PC-3 (cell line): ENCODE measurements around the gene KRTAP4-2. TPM values are rescaled to one million over a fixed set of nuclear protein-coding genes. Genes with fewer than 3 reads are reported as not detected.

Experiments
- ATAC-seq: fragments of 200-7000 bp; cut with Tn5 transposase; 2 replicates; pipeline ENCODE4 v1.9.1; 2020; ENCODE audit warnings: mild to moderate bottlenecking, moderate library complexity
- BruUV-seq: library from RNA; stranded (reverse); fragments of 400-500 nt; replicated peaks from 2 replicates; lab custom pipeline; 2021; lab: Mats Ljungman, UMichigan
- CTCF ChIA-PET: fragments of 300-600 bp; sonication (Branson Sonifier 250); formaldehyde crosslinking; loops from one replicate; lab custom pipeline; 2022; ENCODE audit warnings: antibody characterized with exemption; lab: Charles Lee
- POLR2A ChIA-PET: fragments of 300-600 bp; sonication (Branson Sonifier 250); formaldehyde crosslinking; loops from one replicate; lab custom pipeline; 2022; ENCODE audit warnings: antibody characterized with exemption; ENCODE audit not compliant: unreplicated experiment; lab: Charles Lee
- DNase-seq: peaks from one replicate; pipeline ENCODE4 v3.0.0-alpha.2; 2015
- H2AFZ ChIP-seq: fragments of 300-600 bp; sonication (generic); 2 replicates; pipeline ENCODE4 v1.6.0; 2016; ENCODE audit warnings: antibody characterized with exemption, low read length
- H3F3A ChIP-seq: fragments of 300-600 bp; sonication (generic); one replicate; pipeline ENCODE4 v1.6.0; 2017; ENCODE audit warnings: antibody characterized with exemption, low read length, control low read depth, mild to moderate bottlenecking; ENCODE audit not compliant: unreplicated experiment
- H3K27ac ChIP-seq: fragments of 300-600 bp; sonication (generic); 2 replicates; pipeline ENCODE4 v1.5.1; 2016; ENCODE audit warnings: mild to moderate bottlenecking, low read length
- H3K27me3 ChIP-seq: fragments of 300-600 bp; sonication (generic); 2 replicates; pipeline ENCODE4 v1.6.1; 2016; ENCODE audit warnings: low read length, mixed read lengths
- H3K36me3 ChIP-seq: fragments of 300-600 bp; sonication (generic); 2 replicates; pipeline ENCODE4 v1.6.1; 2016; ENCODE audit warnings: low read depth, mixed run types, low read length, mixed read lengths
- H3K4me1 ChIP-seq: fragments of 300-600 bp; sonication (generic); 2 replicates; pipeline ENCODE4 v1.5.1; 2016; ENCODE audit warnings: low read length; ENCODE audit not compliant: insufficient read depth
- H3K4me2 ChIP-seq: fragments of 300-600 bp; sonication (generic); 2 replicates; pipeline ENCODE4 v1.6.0; 2016; ENCODE audit warnings: low read length
- H3K4me3 ChIP-seq: fragments of 300-600 bp; sonication (generic); 2 replicates; pipeline ENCODE4 v1.5.1; 2016; ENCODE audit warnings: mild to moderate bottlenecking, low read length, mixed read lengths
- H3K79me2 ChIP-seq: fragments of 300-600 bp; sonication (generic); 2 replicates; pipeline ENCODE4 v1.6.1; 2017; ENCODE audit warnings: low read length, mixed read lengths
- H3K9ac ChIP-seq: fragments of 300-600 bp; sonication (generic); 2 replicates; pipeline ENCODE4 v1.6.0; 2016; ENCODE audit warnings: mild to moderate bottlenecking, low read length
- H3K9me2 ChIP-seq: fragments of 300-600 bp; sonication (generic); replicated peaks from 2 replicates; pipeline ENCODE4 v1.6.1; 2016; ENCODE audit warnings: mixed run types, low read length, mixed read lengths
- H3K9me3 ChIP-seq: fragments of 300-600 bp; sonication (generic); 2 replicates; pipeline ENCODE4 v1.6.1; 2016; ENCODE audit warnings: low read length, mixed read lengths
- H4K20me1 ChIP-seq: fragments of 300-600 bp; sonication (generic); 2 replicates; pipeline ENCODE4 v1.6.1; 2016; ENCODE audit warnings: low read length, mixed read lengths
- CTCF ChIP-seq: fragments of 300-600 bp; sonication (generic); conservative IDR thresholded peaks from 2 replicates; pipeline ENCODE4 v1.5.1; 2017; ENCODE audit warnings: antibody characterized with exemption, low read depth, mild to moderate bottlenecking, low read length
- EZH2 ChIP-seq: fragments of 300-600 bp; sonication (generic); IDR thresholded peaks from one replicate; pipeline ENCODE4 v1.6.1; 2017; ENCODE audit warnings: antibody characterized with exemption, mild to moderate bottlenecking, low read length; ENCODE audit not compliant: unreplicated experiment
- EZH2phosphoT487 ChIP-seq: fragments of 300-600 bp; sonication (generic); IDR thresholded peaks from 2 replicates; pipeline ENCODE4 v1.6.1; 2018; ENCODE audit warnings: mild to moderate bottlenecking, antibody characterized with exemption, low read length, borderline replicate concordance
- intact Hi-C: fragments of 100-400 bp; cut with micrococcal nuclease; formaldehyde crosslinking; loops from 2 replicates; pipeline ENCODE4 v1.9.0; 2023
- total RNA-seq: library from RNA; depleted of rRNA; stranded (reverse); fragments of >200 nt; gene quantifications from 2 replicates; pipeline ENCODE4 v1.2.3, GENCODE V29; 2014

KRTAP4-2 gene
- total RNA-seq, 1 experiment from 2014 or later: not detected

GRCh38 chr17:41168121-41168520 is 9.9 kb downstream of the KRTAP4-2 start, which contains the start of gene KRTAP4-3:
TSS of gene KRTAP4-3 (minus strand) at chr17:41168221. CDS start at chr17:41168172, 49 bp downstream.
- Histone ChIP-seq H3K79me2 (no peaks in the 10 kb centered on the region), H3K9ac (no peak within 1 kb of the TSS), H3K9me2 (no peaks in the 10 kb centered on the region), H3K4me1 (peaks cover 9% of the 10 kb centered on the region), H3K4me2 (no peak within 1 kb of the TSS), H3K9me3 (no peaks in the 10 kb centered on the region), H3F3A (no peaks in the 10 kb centered on the region), H3K4me3 (no peak within 1 kb of the TSS), H3K27ac (no peak within 1 kb of the TSS), H2AFZ (no peak within 1 kb of the TSS), H3K36me3 (no peaks in the 10 kb centered on the region), H4K20me1 (no peaks in the 10 kb centered on the region), H3K27me3 (no peaks in the 10 kb centered on the region)
- intact Hi-C loops: no loop called here
- ATAC-seq: no peak
- ChIA-PET CTCF (no interaction called here), POLR2A (no interaction called here)
- DNase-seq: no peak
- BruUV-seq: no TSS peak
- TF ChIP-seq EZH2phosphoT487 (no peak), CTCF (no peak), EZH2 (no peak)

GRCh38 chr17:41167561-41167960 is 10.5 kb downstream of the KRTAP4-2 start:
- no TSS peak for BruUV-seq
- ChIA-PET POLR2A (no interaction called here), CTCF (no interaction called here)
- Histone ChIP-seq H3K9me3 (no peaks in the 10 kb centered on the region), H3K36me3 (no peaks in the 10 kb centered on the region), H3K4me2 (no peak overlapping the region), H3K79me2 (no peaks in the 10 kb centered on the region), H4K20me1 (no peaks in the 10 kb centered on the region), H3K4me3 (no peak overlapping the region), H3K9me2 (no peaks in the 10 kb centered on the region), H3K9ac (no peak overlapping the region), H3K27me3 (no peaks in the 10 kb centered on the region), H3K4me1 (peaks cover 9% of the 10 kb centered on the region), H2AFZ (no peak overlapping the region), H3K27ac (no peak overlapping the region), H3F3A (no peaks in the 10 kb centered on the region)
- intact Hi-C loops: no loop called here
- DNase-seq: no peak
- ATAC-seq: no peak
- TF ChIP-seq EZH2 (no peak), EZH2phosphoT487 (no peak), CTCF (no peak)

- Histone ChIP-seq H3K4me1 (peaks cover 9% of the 10 kb centered on the region), H3F3A (no peaks in the 10 kb centered on the region), H3K9ac (no peak overlapping the region), H3K4me3 (no peak overlapping the region), H4K20me1 (no peaks in the 10 kb centered on the region), H2AFZ (peak overlapping the region; percentile 28; the same call in 1 of the 2 replicates), H3K79me2 (no peaks in the 10 kb centered on the region), H3K27me3 (no peaks in the 10 kb centered on the region), H3K4me2 (peak overlapping the region; percentile 56), H3K36me3 (no peaks in the 10 kb centered on the region), H3K27ac (no peak overlapping the region), H3K9me3 (no peaks in the 10 kb centered on the region), H3K9me2 (no peaks in the 10 kb centered on the region)
- TF ChIP-seq CTCF (no peak), EZH2 (no peak), EZH2phosphoT487 (no peak)
- intact Hi-C loops: no loop called here
- no TSS peak for BruUV-seq
- POLR2A ChIA-PET: no interaction called here
- DNase-seq (peak; percentile 56), ATAC-seq (peak; percentile 51; the same call in 1 of the 2 replicates)
- CTCF ChIA-PET: no interaction called here
Observed at GRCh38 chr17:41163828-41164227, 14.2 kb downstream of the KRTAP4-2 start.
